B cell (primary cell): ENCODE data around the gene PHACTR1. TPM values are rescaled to one million over a fixed set of nuclear protein-coding genes. Genes with fewer than 3 reads are reported as not detected.

ENCODE experiments used
- ATAC-seq: fragments of 200-7000 bp; cut with Tn5 transposase; one replicate; pipeline ENCODE4 v1.10.0; 2021; ENCODE audit warnings: low read depth, mild to moderate bottlenecking, moderate number of reproducible peaks, moderate library complexity
- CTCF ChIA-PET: fragments of 350-600 bp; sonication (Branson Sonifier 250); formaldehyde crosslinking; loops from one replicate; lab custom pipeline; 2021; ENCODE audit warnings: antibody characterized with exemption, inconsistent platforms; lab: Charles Lee
- POLR2A ChIA-PET: fragments of 350-600 bp; sonication (Branson Sonifier 250); formaldehyde crosslinking; loops from one replicate; lab custom pipeline; 2021; ENCODE audit warnings: antibody characterized with exemption; lab: Charles Lee
- DNase-seq: peaks from one replicate; pipeline ENCODE4 v3.0.0; 2013
- H2AFZ ChIP-seq: 2 replicates; pipeline ENCODE4 v1.6.1; 2012; ENCODE audit warnings: mild to moderate bottlenecking, low read depth, low read length; ENCODE audit not compliant: insufficient read depth, poor library complexity, severe bottlenecking
- H3K27ac ChIP-seq, 2 donors: 1 replicate in 1 of 2; 2 replicates in 1 of 2; pipeline ENCODE4 v1.5.1; 2012 to 2013; ENCODE audit warnings: low read length in 2 of 2, mild to moderate bottlenecking in 2 of 2, moderate library complexity in 1 of 2
- H3K27me3 ChIP-seq, 4 experiments: fragments of 200-600 bp in 1 of 4; sonication (generic) in 1 of 4; replicated peaks in 1 of 4; 1 replicate in 2 of 4; 2 replicates in 2 of 4; pipeline versions ENCODE4 v1.6.1 to v1.7.0; 2013 to 2016; ENCODE audit warnings: low read length in 3 of 4, mild to moderate bottlenecking in 2 of 4, mixed read lengths in 1 of 4, moderate library complexity in 1 of 4; ENCODE audit not compliant: insufficient read depth in 4 of 4, control insufficient read depth in 3 of 4; ENCODE audit errors: control extremely low read depth in 1 of 4
- H3K36me3 ChIP-seq, 2 experiments: replicated peaks in 1 of 2; 1 replicate in 1 of 2; 2 replicates in 1 of 2; pipeline versions ENCODE4 v1.6.1 to v1.7.1; 2013; ENCODE audit warnings: low read length in 1 of 2; ENCODE audit not compliant: insufficient read depth in 2 of 2, control insufficient read depth in 1 of 2; ENCODE audit errors: control extremely low read depth in 1 of 2, extremely low read depth in 1 of 2
- H3K4me1 ChIP-seq, 2 donors: fragments of 200-600 bp in 1 of 2; sonication (generic) in 1 of 2; 1 replicate in 1 of 2; 2 replicates in 1 of 2; pipeline versions ENCODE4 v1.5.1 to v1.6.1; 2013 to 2017; ENCODE audit warnings: low read length in 2 of 2; ENCODE audit not compliant: control insufficient read depth in 2 of 2, insufficient read depth in 2 of 2
- H3K4me2 ChIP-seq: replicated peaks from 2 replicates; pipeline ENCODE3; 2012; ENCODE audit warnings: mild to moderate bottlenecking, low read depth, low read length; ENCODE audit not compliant: poor library complexity, severe bottlenecking
- H3K4me3 ChIP-seq, 5 experiments: fragments of 200-600 bp in 1 of 5; sonication (generic) in 1 of 5; 1 replicate in 3 of 5; 2 replicates in 2 of 5; pipeline versions ENCODE4 v1.5.1 to v1.7.0; 2011 to 2016; ENCODE audit warnings: low read length in 4 of 5, mild to moderate bottlenecking in 4 of 5, low read depth in 2 of 5, control low read depth in 1 of 5, moderate library complexity in 1 of 5; ENCODE audit not compliant: insufficient read depth in 1 of 5; ENCODE audit errors: control extremely low read depth in 1 of 5, extremely low read depth in 1 of 5
- H3K79me2 ChIP-seq: fragments of 200-600 bp; sonication (generic); one replicate; pipeline ENCODE4 v1.6.0; 2016; ENCODE audit warnings: low read length; ENCODE audit not compliant: control insufficient read depth, insufficient read depth
- H3K9ac ChIP-seq: fragments of 200-600 bp; sonication (generic); 2 replicates; pipeline ENCODE4 v1.6.1; 2017; ENCODE audit warnings: mild to moderate bottlenecking, low read length, moderate library complexity
- H3K9me3 ChIP-seq, 3 donors: one replicate each; pipeline versions ENCODE4 v1.6.1 to v1.7.1; 2013; ENCODE audit warnings: low read length in 2 of 3; ENCODE audit not compliant: control insufficient read depth in 2 of 3, insufficient read depth in 1 of 3; ENCODE audit errors: control extremely low read depth in 1 of 3
- H4K20me1 ChIP-seq: 2 replicates; pipeline ENCODE4 v1.6.0; 2012; ENCODE audit warnings: mild to moderate bottlenecking, low read length; ENCODE audit not compliant: insufficient read depth, control insufficient read depth, poor library complexity, severe bottlenecking
- H3K27ac Mint-ChIP-seq: one replicate; pipeline ENCODE4 v1.8.0; 2021; ENCODE audit warnings: mixed read lengths
- H3K27me3 Mint-ChIP-seq: one replicate; pipeline ENCODE4 v1.8.0; 2021; ENCODE audit warnings: mixed read lengths
- H3K4me1 Mint-ChIP-seq: one replicate; pipeline ENCODE4 v1.8.0; 2021; ENCODE audit warnings: mixed read lengths
- H3K4me3 Mint-ChIP-seq: one replicate; pipeline ENCODE4 v1.8.0; 2021; ENCODE audit warnings: mixed read lengths
- H3K9me3 Mint-ChIP-seq: one replicate; pipeline ENCODE4 v1.8.0; 2022; ENCODE audit warnings: mixed read lengths; ENCODE audit not compliant: insufficient read depth
- EZH2 ChIP-seq: IDR thresholded peaks from 2 replicates; pipeline ENCODE4 v1.6.1; 2012; ENCODE audit warnings: borderline replicate concordance, low read depth, mild to moderate bottlenecking, moderate library complexity, low read length; ENCODE audit not compliant: insufficient read depth, poor library complexity, severe bottlenecking
- WGBS: methylation state at CpG from one replicate; pipeline ENCODE4 v1.1.5; 2013; ENCODE audit warnings: missing lambda C conversion rate; ENCODE audit not compliant: insufficient coverage; 5-methylcytosine and 5-hydroxymethylcytosine counted together
- intact Hi-C: fragments of 100-400 bp; cut with micrococcal nuclease; formaldehyde crosslinking; loops from one replicate; pipeline ENCODE4 v1.10.0; 2022
- polyA plus RNA-seq: library from polyadenylated mRNA; depleted of rRNA; stranded (reverse); fragments of >200 nt; gene quantifications from 2 replicates; pipeline ENCODE4 v1.2.3, GENCODE V29; 2012
- total RNA-seq, 2 donors: library from RNA; stranded (reverse); fragments of 120-200 nt in 1 of 2; gene quantifications; 1 replicate in 1 of 2; 2 replicates in 1 of 2; pipeline versions ENCODE4 v1.2.3 to v1.2.4, GENCODE V29; 2013 to 2022
- TF ChIP-seq, protein P1 (sequence below): fragments of 200-600 bp; IDR thresholded peaks from one replicate; pipeline ENCODE4 v1.8.0; 2022; ENCODE audit warnings: antibody characterized with exemption, mild to moderate bottlenecking

The PHACTR1 gene
- total and polyA plus RNA-seq, 2 donors (not counting 1 experiment from before 2014, with no cell fraction given): 30.2 to 129 TPM

DNA sequence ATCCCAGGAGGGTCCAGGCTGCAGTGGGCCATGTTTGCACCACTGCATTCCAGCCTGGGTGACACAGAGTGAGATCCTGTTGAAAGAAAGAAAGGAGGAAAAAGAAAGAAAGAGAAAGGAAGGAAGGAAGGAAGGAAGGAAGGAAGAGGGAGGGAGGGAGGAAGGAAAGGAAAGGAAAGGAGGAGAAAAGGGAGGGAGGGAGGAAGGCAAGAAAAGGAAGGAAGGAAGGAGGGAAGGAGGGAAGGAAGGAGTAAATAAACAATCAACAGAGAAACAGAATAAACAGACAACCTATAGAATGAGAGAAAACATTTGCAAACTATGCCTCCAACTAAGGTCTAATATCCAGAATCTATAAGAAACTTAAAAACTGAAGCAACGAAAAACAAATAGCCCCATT is 11.6 kb upstream of the PHACTR1 start:
- Histone ChIP-seq H4K20me1 (no peaks in the 10 kb centered on the region), H3K4me3 (no peak overlapping the region), H3K27ac (no peak overlapping the region), H3K9ac (no peak overlapping the region), H3K4me1 (no peaks in the 10 kb centered on the region), H2AFZ (no peak overlapping the region), H3K79me2 (no peaks in the 10 kb centered on the region), H3K27me3 (peaks cover 0 to 3% (median 1%) of the 10 kb centered on the region in 4 experiments), H3K9me3 (peaks cover 0 to 4% (median 0%) of the 10 kb centered on the region in 3 donors), H3K4me2 (no peak overlapping the region), H3K36me3 (no peaks in the 10 kb centered on the region)
- Mint-ChIP-seq H3K27me3 (peaks cover 28% of the 10 kb centered on the region), H3K4me1 (no peaks in the 10 kb centered on the region), H3K4me3 (no peak overlapping the region), H3K27ac (no peak overlapping the region), H3K9me3 (no peaks in the 10 kb centered on the region)
- CTCF ChIA-PET: no interaction called here
- WGBS: no CpG with 5 or more reads among the region's 1 CpG
- POLR2A ChIA-PET: no interaction called here
- ATAC-seq (no peak), DNase-seq (no peak)
- intact Hi-C loops: no loop called here
- no peak for TF ChIP-seq EZH2
- TF ChIP-seq, protein P1, sequence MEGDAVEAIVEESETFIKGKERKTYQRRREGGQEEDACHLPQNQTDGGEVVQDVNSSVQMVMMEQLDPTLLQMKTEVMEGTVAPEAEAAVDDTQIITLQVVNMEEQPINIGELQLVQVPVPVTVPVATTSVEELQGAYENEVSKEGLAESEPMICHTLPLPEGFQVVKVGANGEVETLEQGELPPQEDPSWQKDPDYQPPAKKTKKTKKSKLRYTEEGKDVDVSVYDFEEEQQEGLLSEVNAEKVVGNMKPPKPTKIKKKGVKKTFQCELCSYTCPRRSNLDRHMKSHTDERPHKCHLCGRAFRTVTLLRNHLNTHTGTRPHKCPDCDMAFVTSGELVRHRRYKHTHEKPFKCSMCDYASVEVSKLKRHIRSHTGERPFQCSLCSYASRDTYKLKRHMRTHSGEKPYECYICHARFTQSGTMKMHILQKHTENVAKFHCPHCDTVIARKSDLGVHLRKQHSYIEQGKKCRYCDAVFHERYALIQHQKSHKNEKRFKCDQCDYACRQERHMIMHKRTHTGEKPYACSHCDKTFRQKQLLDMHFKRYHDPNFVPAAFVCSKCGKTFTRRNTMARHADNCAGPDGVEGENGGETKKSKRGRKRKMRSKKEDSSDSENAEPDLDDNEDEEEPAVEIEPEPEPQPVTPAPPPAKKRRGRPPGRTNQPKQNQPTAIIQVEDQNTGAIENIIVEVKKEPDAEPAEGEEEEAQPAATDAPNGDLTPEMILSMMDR: no peak

DNA sequence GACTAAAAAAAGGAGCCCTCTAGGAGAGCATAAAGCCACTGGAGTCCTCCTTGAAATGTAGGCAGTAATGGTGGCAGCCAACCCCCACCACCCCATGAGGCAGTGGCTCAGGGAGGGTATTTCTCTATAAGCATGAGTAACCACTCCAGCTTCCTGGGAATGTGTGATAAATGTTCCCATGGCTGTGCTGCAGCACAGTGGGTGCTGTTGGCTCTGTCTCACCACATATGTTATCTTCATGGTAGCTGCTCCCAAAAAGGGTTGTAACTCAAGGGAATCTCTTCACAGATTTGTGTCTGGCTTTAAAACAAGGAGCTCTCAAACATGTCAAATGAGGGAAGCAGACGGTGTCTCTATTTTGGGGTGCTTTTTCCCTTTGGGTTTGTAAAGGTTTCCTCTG is 7.5 kb upstream of the PHACTR1 start:
- no CpG with 5 or more reads among the region's 1 CpG for WGBS

More for the DNA sequence above, 7.5 kb upstream of the PHACTR1 start:
- Histone ChIP-seq H3K79me2 (no peaks in the 10 kb centered on the region), H2AFZ (no peak overlapping the region), H3K9ac (no peak overlapping the region), H4K20me1 (no peaks in the 10 kb centered on the region), H3K36me3 (no peaks in the 10 kb centered on the region), H3K9me3 (peaks cover 0 to 1% (median 0%) of the 10 kb centered on the region in 3 donors), H3K4me2 (no peak overlapping the region), H3K27me3 (peaks cover 0 to 6% (median 1%) of the 10 kb centered on the region in 4 experiments), H3K27ac (no peak overlapping the region), H3K4me1 (no peaks in the 10 kb centered on the region), H3K4me3 (no peak overlapping the region)
- Mint-ChIP-seq H3K4me1 (no peaks in the 10 kb centered on the region), H3K9me3 (no peaks in the 10 kb centered on the region), H3K4me3 (no peak overlapping the region), H3K27me3 (peaks cover 38% of the 10 kb centered on the region), H3K27ac (no peak overlapping the region)
- CTCF ChIA-PET: no interaction called here
- DNase-seq (no peak), ATAC-seq (no peak)
- intact Hi-C loops: no loop called here
- no peak for TF ChIP-seq EZH2
- TF ChIP-seq, protein P1: no peak
- POLR2A ChIA-PET: no interaction called here
